Breast epithelium (tissue), 4 donors: ENCODE results near the gene EML2. TPM values are rescaled to one million over a fixed set of nuclear protein-coding genes. Genes with fewer than 3 reads are reported as not detected.

Experiments used
- DNase-seq, 2 donors: peaks; one replicate each; pipeline ENCODE4 v3.0.0-alpha.2; 2019; ENCODE audit warnings: low spot score in 2 of 2
- H3K27ac ChIP-seq, 2 donors: fragments of 200-600 bp; sonication (generic) in 1 of 2; one replicate each; pipeline ENCODE4 v1.5.1; 2016 to 2019; ENCODE audit warnings: mild to moderate bottlenecking in 1 of 2
- H3K27me3 ChIP-seq, 2 donors: fragments of 200-600 bp; sonication (generic) in 1 of 2; one replicate each; pipeline versions ENCODE4 v1.5.1 to v1.6.0; 2017 to 2019; ENCODE audit warnings: control low read depth in 1 of 2, mild to moderate bottlenecking in 1 of 2
- H3K36me3 ChIP-seq: fragments of 200-600 bp; one replicate; pipeline ENCODE4 v1.5.1; 2019
- H3K4me1 ChIP-seq, 2 donors: fragments of 200-600 bp; sonication (generic); one replicate each; pipeline ENCODE4 v1.5.1; 2016 to 2019; ENCODE audit warnings: control low read depth in 1 of 2
- H3K4me3 ChIP-seq, 3 donors: fragments of 200-600 bp; sonication (generic); 1 replicate in 2 of 3; 2 replicates in 1 of 3; pipeline ENCODE4 v1.5.1; 2016 to 2019; ENCODE audit warnings: mild to moderate bottlenecking in 3 of 3, moderate library complexity in 2 of 3
- H3K9me3 ChIP-seq, 2 donors: fragments of 200-600 bp; sonication (generic) in 1 of 2; one replicate each; pipeline ENCODE4 v1.5.1; 2016 to 2019; ENCODE audit warnings: control low read depth in 1 of 2
- CTCF ChIP-seq, 3 donors: fragments of 450-650 bp; IDR thresholded peaks; one replicate each; pipeline ENCODE4 v1.5.1; 2016 to 2017; ENCODE audit warnings: antibody characterized with exemption in 3 of 3, mild to moderate bottlenecking in 3 of 3, moderate library complexity in 3 of 3
- POLR2A ChIP-seq: fragments of 450-650 bp; IDR thresholded peaks from one replicate; pipeline ENCODE4 v1.6.1; 2016; ENCODE audit warnings: antibody characterized with exemption, mild to moderate bottlenecking, moderate library complexity
- POLR2AphosphoS5 ChIP-seq, 3 donors: sonication (generic); formaldehyde crosslinking; IDR thresholded peaks; one replicate each; pipeline ENCODE4 v1.6.1; 2017; ENCODE audit warnings: antibody characterized with exemption in 3 of 3
- intact Hi-C: fragments of 100-400 bp; cut with DNase I; formaldehyde crosslinking; loops from one replicate; pipeline ENCODE4 v1.15.1; 2023; ENCODE audit warnings: low total_unique reads
- total RNA-seq, 3 donors: library from RNA; depleted of rRNA; stranded (reverse); fragments of >200 nt; gene quantifications; one replicate each; pipeline ENCODE4 v1.1.0, GENCODE V29; 2016

The EML2 gene
- total RNA-seq, 3 donors from 2014 or later, result 27.7 to 42.0 (median 32.4) TPM

- Histone ChIP-seq H3K36me3 (no peaks in the 10 kb centered on the region), H3K4me1 (no peaks in the 10 kb centered on the region), H3K9me3 (no peaks in the 10 kb centered on the region), H3K4me3 (no peak overlapping the region), H3K27me3 (peaks cover 0 to 5% of the 10 kb centered on the region in 2 donors), H3K27ac (no peak overlapping the region)
- no peak for DNase-seq
- TF ChIP-seq POLR2A (no peak), POLR2AphosphoS5 (IDR thresholded peaks at IDR 0.05) (no peak), CTCF (IDR thresholded peaks at IDR 0.05) (no peak)
- intact Hi-C loops, result loop anchor here (10.0 kb wide), 1 partner anchor 539 kb away; no protein-coding TSS in a partner anchor
Observed at GRCh38 chr19:45663800-45664199, 24.6 kb upstream of the EML2 start.

GRCh38 chr19:45660636-45661035, 21.4 kb upstream of the EML2 start:
- Histone ChIP-seq H3K9me3 (no peaks in the 10 kb centered on the region), H3K36me3 (no peaks in the 10 kb centered on the region), H3K27ac (no peak overlapping the region), H3K4me3 (no peak overlapping the region), H3K4me1 (no peaks in the 10 kb centered on the region), H3K27me3 (peaks cover 0 to 5% of the 10 kb centered on the region in 2 donors)
- no peak for DNase-seq
- intact Hi-C loops, result loop anchor here (10.0 kb wide), 1 partner anchor 536 kb away; no protein-coding TSS in a partner anchor
- TF ChIP-seq CTCF (IDR thresholded peaks at IDR 0.05) (no peak), POLR2AphosphoS5 (IDR thresholded peaks at IDR 0.05) (no peak), POLR2A (no peak)

- DNase-seq, result no peak
- no peaks in the 10 kb centered on the region for H3K4me1 ChIP-seq
- TF ChIP-seq POLR2AphosphoS5 (IDR thresholded peaks at IDR 0.05), result no peak
- TF ChIP-seq POLR2A, result no peak
- TF ChIP-seq CTCF (IDR thresholded peaks at IDR 0.05), result no peak
- H3K4me3 ChIP-seq, result no peak overlapping the region
- H3K36me3 ChIP-seq, result no peaks in the 10 kb centered on the region
- peaks cover 0 to 1% of the 10 kb centered on the region in 2 donors for H3K27me3 ChIP-seq
- H3K9me3 ChIP-seq, result no peaks in the 10 kb centered on the region
- intact Hi-C loops, result no loop called here
- no peak overlapping the region for H3K27ac ChIP-seq
Observed at GRCh38 chr19:45659096-45659729, 20.0 kb upstream of the EML2 start.

GRCh38 chr19:45657520-45658167, 18.4 kb upstream of the EML2 start:
- H3K27me3 ChIP-seq, result no peaks in the 10 kb centered on the region
- DNase-seq, result no peak
- H3K36me3 ChIP-seq, result no peaks in the 10 kb centered on the region
- no peak overlapping the region for H3K4me3 ChIP-seq
- H3K4me1 ChIP-seq, result no peaks in the 10 kb centered on the region
- TF ChIP-seq CTCF (IDR thresholded peaks at IDR 0.05) (no peak), POLR2A (no peak), POLR2AphosphoS5 (IDR thresholded peaks at IDR 0.05) (no peak)
- intact Hi-C loops, result no loop called here
- H3K9me3 ChIP-seq, result no peaks in the 10 kb centered on the region
- no peak overlapping the region for H3K27ac ChIP-seq

- TF ChIP-seq POLR2A (no peak), CTCF (IDR thresholded peaks at IDR 0.05) (no peak)
- intact Hi-C loops, result no loop called here
- DNase-seq, result no peak
- no peaks in the 10 kb centered on the region for H3K27me3 ChIP-seq
- H3K9me3 ChIP-seq, result no peaks in the 10 kb centered on the region
- H3K27ac ChIP-seq, result no peak overlapping the region
- no peaks in the 10 kb centered on the region for H3K36me3 ChIP-seq
- no peak overlapping the region for H3K4me3 ChIP-seq
- H3K4me1 ChIP-seq, result no peaks in the 10 kb centered on the region
Observed at GRCh38 chr19:45655073-45655472, 15.9 kb upstream of the EML2 start.
